GM21619 (cell line): ENCODE data around the gene SDR42E1.
"Not testable (repeated sequence)": the region's sequence is repeated elsewhere in the genome, so short reads cannot be mapped to it uniquely, and the experiment has no call there.

Experiments
- ATAC-seq: cut with Tn5 transposase; IDR thresholded peaks from one replicate; pipeline ENCODE4 v1.9.1; 2021; ENCODE audit not compliant: unreplicated experiment

The SDR42E1 gene

GRCh38 chr16:82040296-82040695 is 29.0 kb upstream of the SDR42E1 start:
- no peak for ATAC-seq

GRCh38 chr16:82037666-82038065 is 26.4 kb upstream of the SDR42E1 start:
- no peak for ATAC-seq

DNA sequence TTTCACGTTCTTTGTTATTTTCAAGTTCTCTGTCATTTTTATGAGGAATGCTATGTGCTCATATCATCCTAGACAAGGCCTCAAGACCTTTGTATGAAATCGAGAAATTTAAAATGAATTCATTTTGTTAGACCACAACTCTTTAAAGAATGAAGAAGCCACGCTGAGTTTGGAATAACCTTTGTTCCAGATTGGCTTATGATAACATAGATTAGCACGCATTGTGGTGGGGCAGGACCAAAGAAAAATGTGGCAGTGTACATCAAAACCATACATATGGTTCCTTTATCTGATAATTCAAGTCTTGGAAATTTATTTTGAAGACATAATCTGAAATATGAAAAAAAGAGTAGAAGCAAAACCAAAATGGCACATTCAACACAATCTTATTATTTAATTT is 26.0 kb upstream of the SDR42E1 start:
- ATAC-seq, result no peak

DNA sequence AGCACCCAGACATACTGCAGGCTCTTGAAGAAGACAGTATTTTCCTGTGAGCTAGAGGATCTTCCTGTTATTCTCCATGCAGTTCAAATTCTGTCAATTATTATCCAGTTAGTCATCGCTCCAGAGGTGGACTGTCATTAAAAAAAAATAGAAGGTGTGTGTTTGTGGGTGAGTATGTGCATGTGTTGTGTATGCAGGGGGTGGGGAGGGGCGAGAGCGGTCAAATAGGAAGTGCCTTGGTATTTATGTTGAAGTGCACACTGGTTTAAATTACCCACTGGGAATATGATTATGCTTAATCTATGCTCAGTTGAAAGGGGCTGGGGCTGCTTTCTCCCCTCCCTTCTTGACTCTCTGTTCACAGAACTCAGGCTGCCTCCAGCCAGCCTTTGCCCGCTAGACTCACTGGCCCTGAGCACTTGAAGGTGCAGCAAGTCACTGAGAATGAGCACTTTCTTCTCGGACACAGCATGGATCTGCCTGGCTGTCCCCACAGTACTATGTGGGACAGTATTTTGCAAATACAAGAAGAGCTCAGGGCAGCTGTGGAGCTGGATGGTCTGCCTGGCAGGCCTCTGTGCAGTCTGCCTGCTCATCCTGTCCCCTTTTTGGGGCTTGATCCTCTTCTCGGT is 23.8 kb upstream of the SDR42E1 start, which contains the start of gene HSD17B2:
Gene HSD17B2, plus strand, starts transcription at position 273 of the 632 bp plus-strand sequence. Its CDS starts 172 bp downstream, at position 445.
- ATAC-seq, result no peak

DNA sequence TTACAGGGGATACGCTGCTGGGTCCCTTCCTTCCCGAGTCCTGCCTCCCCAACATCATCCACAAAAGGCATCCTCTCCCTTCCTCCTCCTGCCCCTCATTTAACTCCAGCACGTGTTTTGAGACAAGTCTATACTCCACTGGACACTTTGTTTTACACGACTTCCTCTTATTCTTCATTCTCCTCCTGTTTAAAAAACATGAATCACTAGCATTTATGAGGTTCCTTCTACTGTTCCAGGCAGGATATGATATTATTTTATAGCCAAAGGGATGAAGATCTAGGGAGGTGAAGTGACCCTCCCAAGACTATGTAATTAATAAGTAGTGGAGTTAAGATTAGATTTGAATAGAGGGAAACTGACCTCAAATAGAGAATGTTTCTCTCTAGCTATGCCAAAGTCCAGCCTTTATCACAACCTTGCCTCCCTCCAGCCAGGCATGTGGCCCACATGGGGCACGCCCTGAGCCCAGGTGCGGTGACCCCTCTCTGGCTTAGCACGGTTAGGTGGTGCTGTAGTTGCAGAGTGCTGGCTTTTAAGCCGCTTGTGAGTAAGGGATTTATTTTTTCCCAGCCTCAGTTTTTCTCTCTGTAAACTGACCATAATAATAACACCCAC is 22.5 kb upstream of the SDR42E1 start:
- ATAC-seq, result no peak

DNA sequence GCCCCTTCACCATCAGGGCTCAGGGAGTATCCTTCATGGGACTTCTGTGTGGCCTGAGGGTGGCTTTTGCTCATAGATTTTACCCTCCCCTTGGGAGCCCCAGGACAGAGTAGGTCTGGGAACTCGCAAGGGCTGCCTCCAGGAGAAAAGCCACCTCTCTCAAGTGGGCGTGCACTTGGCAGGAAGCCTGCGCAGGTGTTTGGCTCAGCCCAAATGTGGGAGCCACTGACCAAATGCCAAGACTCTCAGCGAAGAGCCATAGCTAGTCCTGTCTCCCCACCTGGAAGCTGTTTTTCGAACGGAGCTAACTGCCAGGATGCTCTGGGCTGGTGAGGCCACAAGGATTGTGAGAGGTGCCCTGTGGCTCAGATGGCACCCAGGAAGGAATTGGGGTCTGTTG is 21.7 kb upstream of the SDR42E1 start:
- no peak for ATAC-seq

GRCh38 chr16:82031116-82032084 is 20.1 kb upstream of the SDR42E1 start:
- no peak for ATAC-seq

DNA sequence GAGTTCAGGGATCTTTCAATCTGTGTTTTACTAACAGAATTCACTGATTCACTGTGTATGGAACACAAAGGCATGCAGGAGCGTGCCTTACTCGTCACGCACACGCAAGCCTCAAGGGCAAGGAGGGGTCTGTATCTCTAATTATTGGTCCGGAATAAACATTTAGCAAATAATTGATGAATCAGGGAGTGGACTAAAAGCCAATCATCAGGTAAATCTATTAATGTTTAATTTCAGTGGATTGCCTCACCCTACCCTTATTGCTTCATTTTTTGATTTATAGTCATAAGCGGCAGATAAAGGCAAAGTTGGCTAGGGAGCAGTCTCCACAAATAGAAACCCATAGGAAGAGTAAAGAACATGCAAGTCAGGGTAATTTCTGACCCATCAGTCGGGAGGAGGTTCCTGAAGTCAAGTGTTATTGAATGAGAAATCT is 16.4 kb upstream of the SDR42E1 start:
- ATAC-seq, result no peak

DNA sequence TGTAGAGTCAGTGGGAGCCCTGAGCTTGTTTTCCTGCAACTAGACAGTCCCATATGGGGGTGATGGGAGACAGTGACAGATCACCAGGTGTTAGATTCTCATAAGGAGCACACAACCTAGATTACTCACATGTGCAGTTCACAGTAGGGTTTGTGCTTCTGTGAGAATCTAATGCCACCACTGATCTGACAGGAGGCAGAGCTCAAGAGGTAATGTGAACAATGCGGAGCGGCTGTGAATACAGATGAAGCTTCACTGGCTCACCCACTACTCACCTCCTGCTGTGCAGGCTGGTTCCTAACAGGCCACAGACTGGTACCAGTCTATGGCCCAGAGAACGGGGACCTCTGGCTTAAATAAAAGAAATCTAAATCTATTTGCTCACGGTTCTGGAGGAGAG is 13.6 kb upstream of the SDR42E1 start:
- no peak for ATAC-seq

- no peak for ATAC-seq
Observed at GRCh38 chr16:82024316-82024715, 13.0 kb upstream of the SDR42E1 start.

DNA sequence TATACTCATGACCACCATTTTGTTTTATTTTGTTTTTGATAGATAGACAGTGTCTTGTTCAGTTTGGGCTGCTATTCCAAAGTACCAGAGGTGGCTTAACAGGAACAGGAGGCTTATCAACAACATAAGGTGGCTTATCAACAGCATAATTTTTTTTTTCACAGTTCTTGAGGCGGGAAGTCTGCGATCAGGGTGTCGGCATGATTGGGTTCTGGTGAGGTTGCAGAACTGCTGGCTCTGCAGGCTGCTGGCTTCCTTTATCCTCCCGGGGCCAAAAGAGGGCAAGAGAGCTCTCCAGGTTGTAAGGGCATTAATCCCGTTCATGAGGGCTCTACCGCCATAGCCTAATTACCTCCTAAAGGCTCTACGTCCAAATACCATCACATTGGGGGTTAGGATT is 11.9 kb upstream of the SDR42E1 start:
- no peak for ATAC-seq

- no peak for ATAC-seq
Observed at GRCh38 chr16:82020051-82020450, 8.8 kb upstream of the SDR42E1 start.

DNA sequence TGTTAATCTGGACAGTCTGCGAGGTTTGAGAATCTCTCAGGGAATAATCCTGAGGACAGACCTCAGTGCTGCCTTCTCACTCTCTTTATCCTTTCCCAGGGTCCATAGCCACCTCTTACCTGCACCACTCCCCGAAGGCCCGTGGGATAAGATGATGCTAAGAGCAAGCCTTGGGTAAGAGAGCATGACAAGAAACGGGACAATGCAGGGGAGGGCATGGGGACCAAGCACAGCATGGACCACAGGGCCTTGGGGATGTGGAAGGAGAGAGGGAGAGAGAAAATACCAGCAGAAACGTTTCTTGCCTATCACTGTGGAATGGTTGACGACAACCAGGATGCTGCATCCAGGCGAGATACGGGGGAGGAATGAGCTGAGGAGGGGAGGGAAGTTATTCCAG is 8.3 kb upstream of the SDR42E1 start:
- no peak for ATAC-seq

DNA sequence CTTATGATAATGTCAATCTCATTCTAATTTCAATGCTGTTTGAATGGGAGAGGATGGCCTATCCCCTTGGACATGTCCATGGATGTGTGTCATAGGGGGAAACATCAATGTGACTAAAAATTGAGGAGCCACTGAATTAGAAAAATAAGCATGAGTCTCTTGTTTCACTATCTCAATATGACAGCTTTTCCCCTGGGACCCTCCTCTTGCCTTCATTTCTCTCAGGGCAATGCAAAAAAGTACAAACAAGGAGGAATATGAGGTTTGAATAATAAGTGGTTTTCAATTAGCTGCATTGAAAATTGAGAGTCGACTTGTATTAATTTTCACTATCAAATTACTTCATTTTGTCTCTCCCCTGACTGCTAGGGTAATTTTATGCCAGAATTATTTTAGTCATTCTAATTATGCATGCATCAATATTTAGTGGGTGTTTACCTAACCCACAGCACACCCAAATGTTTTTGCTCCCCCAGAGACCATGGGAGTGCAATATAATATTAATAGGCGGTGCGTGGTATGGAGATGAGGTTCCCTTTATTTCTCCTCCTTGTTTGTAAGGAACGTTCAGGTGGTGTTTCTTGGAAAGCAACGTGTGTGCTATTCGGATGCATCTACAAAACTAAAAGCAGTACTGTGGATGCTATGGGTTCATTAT is 6.8 kb upstream of the SDR42E1 start:
- no peak for ATAC-seq

GRCh38 chr16:82016964-82017363 is 5.7 kb upstream of the SDR42E1 start:
- no peak for ATAC-seq

DNA sequence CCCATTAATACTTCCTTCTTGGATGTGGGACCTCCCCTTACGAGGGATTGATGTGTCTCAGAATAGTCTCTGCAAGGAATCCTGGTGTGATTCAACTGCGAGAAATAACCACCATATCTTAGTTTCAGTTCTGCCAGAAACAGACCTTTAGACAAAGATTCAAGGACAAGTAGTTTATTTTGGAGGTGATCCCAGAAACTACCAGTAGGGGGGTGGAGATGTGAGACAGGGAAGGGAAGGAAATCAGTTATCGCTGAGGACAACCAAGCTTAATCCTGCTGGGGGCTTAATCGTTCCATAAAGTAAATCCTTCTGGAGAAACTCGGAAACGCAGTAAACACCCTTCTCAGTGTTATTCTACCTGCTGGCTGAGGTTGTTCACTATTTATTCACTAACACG is 5.0 kb upstream of the SDR42E1 start:
- no peak for ATAC-seq

DNA sequence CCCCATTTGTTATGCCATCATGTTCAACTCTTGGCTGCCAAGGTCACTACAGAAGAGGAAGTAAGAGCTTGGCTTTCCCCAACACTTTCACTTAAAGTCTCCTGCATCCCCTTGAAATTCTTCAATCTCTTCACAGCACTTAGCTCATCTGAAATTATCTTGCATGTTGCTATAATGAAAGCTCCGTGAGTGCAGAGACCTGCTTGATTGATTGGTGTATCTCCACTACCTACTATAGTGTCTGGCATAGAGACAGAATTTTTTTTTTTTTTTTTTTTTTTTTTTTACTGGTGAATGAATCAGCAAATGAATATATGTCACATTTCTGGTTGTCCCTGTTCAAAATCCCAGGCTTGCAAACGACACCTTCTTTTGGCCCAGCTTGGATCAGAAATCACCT is 1.9 kb upstream of the SDR42E1 start:
- no peak for ATAC-seq

- no peak for ATAC-seq
Observed at GRCh38 chr16:82010649-82011048, 621 bp downstream of the SDR42E1 start.

DNA sequence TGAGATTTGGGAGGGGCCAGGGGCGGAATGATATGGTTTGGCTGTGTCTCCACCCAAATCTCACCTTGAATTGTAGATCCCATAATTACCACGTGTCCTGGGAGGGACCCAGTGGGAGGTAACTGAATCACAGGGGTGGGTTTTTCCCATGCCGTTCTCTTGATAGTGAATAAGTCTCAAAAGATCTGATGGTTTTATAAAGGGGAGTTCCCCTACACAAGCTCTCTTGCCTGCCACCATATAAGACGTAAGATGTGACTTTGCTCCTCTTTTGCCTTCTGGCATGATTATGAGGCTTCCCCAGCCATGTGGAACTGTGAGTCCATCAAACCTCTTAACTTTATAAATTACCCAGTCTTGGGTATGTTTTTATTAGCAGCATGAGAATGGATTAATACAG is 1.5 kb downstream of the SDR42E1 start:
- ATAC-seq, result not testable (repeated sequence)

GRCh38 chr16:82008957-82009592 is 2.2 kb downstream of the SDR42E1 start:
- no peak for ATAC-seq

- no peak for ATAC-seq
Observed at GRCh38 chr16:82007189-82007588, 4.1 kb downstream of the SDR42E1 start.
